DND-41 (cell line): ENCODE results near the gene CDCP1.

ENCODE experiments used
- ATAC-seq: fragments of 200-7000 bp; cut with Tn5 transposase; 3 replicates; pipeline ENCODE4 v1.9.1; 2021; ENCODE audit warnings: low read depth; ENCODE audit not compliant: insufficient read depth
- DNase-seq: peaks from one replicate; pipeline ENCODE4 v3.0.0-alpha.2; 2020
- H2AFZ ChIP-seq: 2 replicates; pipeline ENCODE4 v1.6.0; 2012; ENCODE audit warnings: low read depth, low read length
- H3K27ac ChIP-seq: 2 replicates; pipeline ENCODE4 v1.5.1; 2012; ENCODE audit warnings: low read length, inconsistent platforms
- H3K27me3 ChIP-seq: fragments of 200-600 bp; sonication (generic); 2 replicates; pipeline ENCODE4 v1.6.0; 2012; ENCODE audit warnings: low read length, mild to moderate bottlenecking, inconsistent platforms; ENCODE audit not compliant: insufficient read depth, poor library complexity
- H3K36me3 ChIP-seq: 2 replicates; pipeline ENCODE4 v1.5.1; 2012; ENCODE audit warnings: low read length, inconsistent platforms; ENCODE audit not compliant: insufficient read depth
- H3K4me1 ChIP-seq: 2 replicates; pipeline ENCODE4 v1.5.1; 2012; ENCODE audit warnings: mild to moderate bottlenecking, low read length; ENCODE audit not compliant: insufficient read depth
- H3K4me2 ChIP-seq: 2 replicates; pipeline ENCODE4 v1.6.0; 2012; ENCODE audit warnings: mild to moderate bottlenecking, moderate library complexity, low read length, inconsistent platforms; ENCODE audit not compliant: insufficient read depth
- H3K4me3 ChIP-seq, 2 experiments: fragments of 200-600 bp in 1 of 2; shearing (Covaris generic) in 1 of 2; 2 replicates each; pipeline ENCODE4 v1.5.1; 2012 to 2016; ENCODE audit warnings: inconsistent platforms in 2 of 2, low read length in 2 of 2, mild to moderate bottlenecking in 2 of 2, low read depth in 1 of 2, moderate library complexity in 1 of 2
- H3K79me2 ChIP-seq: 2 replicates; pipeline ENCODE4 v1.6.0; 2012; ENCODE audit warnings: low read length, inconsistent platforms; ENCODE audit not compliant: insufficient read depth
- H3K9ac ChIP-seq: 2 replicates; pipeline ENCODE4 v1.6.0; 2012; ENCODE audit warnings: low read depth, mild to moderate bottlenecking, inconsistent platforms, low read length, moderate library complexity
- H3K9me3 ChIP-seq: 2 replicates; pipeline ENCODE4 v1.5.1; 2012; ENCODE audit warnings: low read length, moderate library complexity, mild to moderate bottlenecking, inconsistent platforms; ENCODE audit not compliant: insufficient read depth, severe bottlenecking
- H4K20me1 ChIP-seq: 2 replicates; pipeline ENCODE4 v1.6.0; 2012; ENCODE audit warnings: low read length; ENCODE audit not compliant: insufficient read depth
- CTCF ChIP-seq: IDR thresholded peaks from 2 replicates; pipeline ENCODE4 v1.5.1; 2012; ENCODE audit warnings: borderline replicate concordance, low read length, moderate library complexity, mild to moderate bottlenecking; ENCODE audit not compliant: poor library complexity, severe bottlenecking; ENCODE audit errors: extremely low read depth
- EZH2 ChIP-seq: IDR thresholded peaks from 3 replicates; pipeline ENCODE4 v1.6.1; 2012; ENCODE audit warnings: borderline replicate concordance, low read depth, mild to moderate bottlenecking, moderate library complexity, low read length, inconsistent platforms; ENCODE audit not compliant: severe bottlenecking

CDCP1 gene

GRCh38 chr3:45186871-45187270 is 40.7 kb upstream of the CDCP1 start:
- Histone ChIP-seq H3K9me3 (no peaks in the 10 kb centered on the region), H3K27ac (no peak overlapping the region), H3K9ac (no peak overlapping the region), H3K4me3 (no peak overlapping the region), H3K4me1 (no peaks in the 10 kb centered on the region), H3K27me3 (peaks cover under 1% of the 10 kb centered on the region), H3K79me2 (no peaks in the 10 kb centered on the region), H4K20me1 (no peaks in the 10 kb centered on the region), H3K36me3 (no peaks in the 10 kb centered on the region), H2AFZ (no peak overlapping the region), H3K4me2 (no peak overlapping the region)
- no peak for TF ChIP-seq EZH2
- no peak for TF ChIP-seq CTCF
- ATAC-seq (no peak), DNase-seq (no peak)

- Histone ChIP-seq H3K4me1 (no peaks in the 10 kb centered on the region), H3K4me3 (no peak overlapping the region), H3K79me2 (no peaks in the 10 kb centered on the region), H3K27ac (no peak overlapping the region), H3K4me2 (no peak overlapping the region), H3K27me3 (no peaks in the 10 kb centered on the region), H4K20me1 (no peaks in the 10 kb centered on the region), H2AFZ (no peak overlapping the region), H3K9me3 (no peaks in the 10 kb centered on the region), H3K9ac (no peak overlapping the region), H3K36me3 (no peaks in the 10 kb centered on the region)
- no peak for ATAC-seq
- DNase-seq = no peak
- TF ChIP-seq EZH2 = no peak
These were observed 39.3 kb upstream of the CDCP1 start for GRCh38 chr3:45185461-45185860.

- H3K27ac ChIP-seq = no peak overlapping the region
These were observed 38.9 kb upstream of the CDCP1 start for GRCh38 chr3:45185052-45185451.

GRCh38 chr3:45183872-45184262 is 37.7 kb upstream of the CDCP1 start:
- no peak overlapping the region for H2AFZ ChIP-seq
- TF ChIP-seq CTCF (no peak), EZH2 (no peak)
- ATAC-seq (no peak), DNase-seq (no peak)
- no peaks in the 10 kb centered on the region for H3K9me3 ChIP-seq
- H3K4me2 ChIP-seq = no peak overlapping the region
- H3K9ac ChIP-seq = no peak overlapping the region
- H3K27me3 ChIP-seq = no peaks in the 10 kb centered on the region
- H3K27ac ChIP-seq = no peak overlapping the region
- H3K79me2 ChIP-seq = no peaks in the 10 kb centered on the region
- H4K20me1 ChIP-seq = no peaks in the 10 kb centered on the region
- H3K4me1 ChIP-seq = no peaks in the 10 kb centered on the region
- no peak overlapping the region for H3K4me3 ChIP-seq
- H3K36me3 ChIP-seq = no peaks in the 10 kb centered on the region

More at GRCh38 chr3:45185052-45185451, 38.9 kb upstream of the CDCP1 start:
- Histone ChIP-seq H3K79me2 (no peaks in the 10 kb centered on the region), H3K9ac (no peak overlapping the region), H3K4me2 (no peak overlapping the region), H3K9me3 (no peaks in the 10 kb centered on the region), H3K27me3 (no peaks in the 10 kb centered on the region), H3K36me3 (no peaks in the 10 kb centered on the region), H2AFZ (no peak overlapping the region), H3K4me3 (no peak overlapping the region), H3K4me1 (no peaks in the 10 kb centered on the region), H4K20me1 (no peaks in the 10 kb centered on the region)
- ATAC-seq (no peak), DNase-seq (no peak)
- TF ChIP-seq EZH2 = no peak
